GM23338 (cell line): ENCODE measurements around the gene HSPA9. TPM values are rescaled to one million over a fixed set of nuclear protein-coding genes. Genes with fewer than 3 reads are reported as not detected.

Experiments
- ATAC-seq: fragments of 200-7000 bp; cut with Tn5 transposase; 3 replicates; pipeline ENCODE4 v1.9.1; 2020
- DNase-seq: peaks from one replicate; pipeline ENCODE4 v3.0.0-alpha.2; 2015; ENCODE audit warnings: low spot score
- H2AFZ ChIP-seq: fragments of 200-600 bp; sonication (generic); 2 replicates; pipeline ENCODE4 v1.8.0; 2016; ENCODE audit warnings: antibody characterized with exemption, mild to moderate bottlenecking, moderate library complexity
- H3F3A ChIP-seq: fragments of 200-600 bp; sonication (generic); replicated peaks from 2 replicates; pipeline ENCODE4 v1.8.0; 2017; ENCODE audit warnings: antibody characterized with exemption, mixed run types, low read depth
- H3K27ac ChIP-seq: fragments of 200-600 bp; sonication (generic); 2 replicates; pipeline ENCODE4 v1.6.1; 2016; ENCODE audit warnings: low read depth
- H3K27me3 ChIP-seq: fragments of 200-600 bp; sonication (generic); 2 replicates; pipeline ENCODE4 v1.8.0; 2016; ENCODE audit warnings: mild to moderate bottlenecking, mixed run types, moderate library complexity; ENCODE audit not compliant: insufficient read depth
- H3K36me3 ChIP-seq: fragments of 200-600 bp; sonication (generic); 2 replicates; pipeline ENCODE4 v1.8.0; 2016; ENCODE audit warnings: mild to moderate bottlenecking; ENCODE audit not compliant: insufficient read depth
- H3K4me1 ChIP-seq: fragments of 200-600 bp; sonication (generic); 2 replicates; pipeline ENCODE4 v1.8.0; 2016; ENCODE audit warnings: mild to moderate bottlenecking, moderate library complexity; ENCODE audit not compliant: insufficient read depth
- H3K4me2 ChIP-seq: fragments of 200-600 bp; sonication (generic); 2 replicates; pipeline ENCODE4 v1.7.1; 2017; ENCODE audit warnings: mixed run types
- H3K4me3 ChIP-seq: fragments of 200-600 bp; sonication (generic); 2 replicates; pipeline ENCODE4 v1.6.1; 2016; ENCODE audit warnings: mixed run types
- H3K79me2 ChIP-seq: fragments of 200-600 bp; sonication (generic); replicated peaks from 2 replicates; pipeline ENCODE4 v1.8.0; 2017; ENCODE audit warnings: mild to moderate bottlenecking; ENCODE audit not compliant: insufficient read depth
- H3K9me2 ChIP-seq: fragments of 200-600 bp; sonication (generic); 2 replicates; pipeline ENCODE4 v1.8.0; 2017; ENCODE audit not compliant: insufficient read depth
- H4K20me1 ChIP-seq: fragments of 200-600 bp; sonication (generic); replicated peaks from 2 replicates; pipeline ENCODE4 v1.8.0; 2017; ENCODE audit warnings: mild to moderate bottlenecking; ENCODE audit not compliant: insufficient read depth
- H3K27ac Mint-ChIP-seq: 2 replicates; pipeline ENCODE4 v1.8.0; 2020; ENCODE audit warnings: inconsistent platforms, mild to moderate bottlenecking, moderate library complexity, mixed read lengths
- H3K27me3 Mint-ChIP-seq: 3 replicates; pipeline ENCODE4 v1.8.0; 2022; ENCODE audit warnings: low read depth, mild to moderate bottlenecking, moderate library complexity, mixed read lengths, inconsistent platforms; ENCODE audit not compliant: insufficient read depth, poor library complexity
- H3K36me3 Mint-ChIP-seq: 3 replicates; pipeline ENCODE4 v1.8.0; 2021; ENCODE audit warnings: low read depth, mild to moderate bottlenecking, inconsistent platforms, moderate library complexity, mixed read lengths
- H3K4me1 Mint-ChIP-seq: 3 replicates; pipeline ENCODE4 v1.8.0; 2020; ENCODE audit warnings: mild to moderate bottlenecking, inconsistent platforms, mixed read lengths
- H3K4me3 Mint-ChIP-seq: 3 replicates; pipeline ENCODE4 v1.8.0; 2021; ENCODE audit warnings: moderate library complexity, mild to moderate bottlenecking, inconsistent platforms, mixed read lengths
- H3K9me3 Mint-ChIP-seq: 3 replicates; pipeline ENCODE4 v1.8.0; 2020; ENCODE audit warnings: moderate library complexity, mild to moderate bottlenecking, inconsistent platforms, mixed read lengths
- CREB1 ChIP-seq: fragments of 250-450 bp; sonication (Bioruptor Pico); IDR thresholded peaks from 2 replicates; pipeline ENCODE4 v1.5.0; 2020; ENCODE audit warnings: low read depth, mild to moderate bottlenecking, moderate library complexity
- EZH2 ChIP-seq: fragments of 200-600 bp; sonication (generic); IDR thresholded peaks from one replicate; pipeline ENCODE4 v1.8.0; 2017; ENCODE audit warnings: antibody characterized with exemption, mild to moderate bottlenecking, low read depth; ENCODE audit not compliant: unreplicated experiment
- EZH2phosphoT487 ChIP-seq: fragments of 200-600 bp; sonication (generic); IDR thresholded peaks from one replicate; pipeline ENCODE4 v1.8.1; 2018; ENCODE audit warnings: antibody characterized with exemption; ENCODE audit not compliant: unreplicated experiment
- JUNB ChIP-seq: IDR thresholded peaks from one replicate; pipeline ENCODE4 v1.6.1; 2016; ENCODE audit warnings: antibody characterized with exemption; ENCODE audit not compliant: unreplicated experiment
- NANOG ChIP-seq: IDR thresholded peaks from 2 replicates; pipeline ENCODE4 v1.6.1; 2016; ENCODE audit warnings: antibody characterized with exemption, borderline replicate concordance
- POLR2AphosphoS5 ChIP-seq: IDR thresholded peaks from 2 replicates; pipeline ENCODE4 v1.6.1; 2016; ENCODE audit warnings: antibody characterized with exemption, low read depth
- STAT1 ChIP-seq: IDR thresholded peaks from one replicate; pipeline ENCODE4 v1.6.1; 2016; ENCODE audit warnings: antibody characterized with exemption; ENCODE audit not compliant: unreplicated experiment
- ZNF114 ChIP-seq: fragments of 250-450 bp; sonication (Bioruptor Pico); IDR thresholded peaks from 2 replicates; pipeline ENCODE4 v1.5.0; 2020; ENCODE audit warnings: mild to moderate bottlenecking, moderate library complexity
- ZNF331 ChIP-seq: fragments of 250-450 bp; sonication (Bioruptor Pico); IDR thresholded peaks from 2 replicates; pipeline ENCODE4 v1.5.0; 2020; ENCODE audit warnings: low read depth, mild to moderate bottlenecking, moderate library complexity
- polyA plus RNA-seq: library from polyadenylated mRNA; unstranded; fragments of >200 nt; fragmentation: Nextera tagmentation; extraction: Ambion mirVana; gene quantifications from 2 replicates; pipeline ENCODE4 v1.2.1, GENCODE V29; 2016
- total RNA-seq: library from RNA; depleted of rRNA; stranded (reverse); fragments of >200 nt; shearing (Covaris generic); gene quantifications from 2 replicates; pipeline ENCODE4 v1.2.3, GENCODE V29; 2014
- TF ChIP-seq, protein P1 (sequence below): IDR thresholded peaks from 2 replicates; pipeline ENCODE4 v1.6.1; 2016; ENCODE audit warnings: antibody characterized with exemption
- TF ChIP-seq, protein P2 (sequence below), 2 experiments: fragments of 200-600 bp in 1 of 2; sonication (generic) in 1 of 2; conservative IDR thresholded peaks; 2 replicates each; pipeline versions ENCODE4 v1.5.1 to v1.6.1; 2016 to 2017; ENCODE audit warnings: antibody characterized with exemption in 2 of 2, low read depth in 2 of 2, mild to moderate bottlenecking in 2 of 2, moderate library complexity in 1 of 2
- TF ChIP-seq, protein P3 (sequence below): IDR thresholded peaks from one replicate; pipeline ENCODE4 v1.6.1; 2018; ENCODE audit warnings: antibody characterized with exemption; ENCODE audit not compliant: unreplicated experiment
- TF ChIP-seq, protein P4 (sequence below): fragments of 250-450 bp; sonication (Bioruptor Pico); IDR thresholded peaks from 2 replicates; pipeline ENCODE4 v1.5.0; 2020; ENCODE audit warnings: mild to moderate bottlenecking, moderate library complexity

HSPA9 gene
- total and polyA plus RNA-seq, 2 experiments from 2014 or later, result 302 to 751 TPM

DNA sequence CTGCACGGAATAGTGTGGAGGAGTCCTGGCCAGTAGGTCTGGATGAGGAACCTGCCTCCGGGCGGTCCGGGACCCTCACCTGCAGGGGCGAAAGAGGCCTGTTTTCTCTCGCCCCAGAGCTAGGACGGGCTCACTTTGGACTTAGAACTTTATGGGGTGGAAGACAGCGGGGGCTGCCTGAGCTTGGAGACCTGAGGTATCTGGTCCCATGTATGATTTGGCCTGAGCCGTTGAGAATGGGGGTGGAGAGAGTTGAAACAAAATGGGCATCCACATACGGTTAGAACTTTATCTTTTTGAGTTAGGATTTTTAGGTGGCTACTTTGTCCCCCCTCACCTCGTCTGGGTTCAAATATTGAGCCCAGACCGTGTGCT, 31.5 kb downstream of the HSPA9 start:
- Histone ChIP-seq H3K4me2 (peak overlapping the region; percentile 87), H3K27ac (peak overlapping the region; percentile 97), H3F3A (no peaks in the 10 kb centered on the region), H3K9me2 (no peaks in the 10 kb centered on the region), H3K36me3 (peaks cover 13% of the 10 kb centered on the region; the same call in 1 of the 2 replicates), H3K27me3 (no peaks in the 10 kb centered on the region), H2AFZ (peak overlapping the region; percentile 54; the same call in 1 of the 2 replicates), H4K20me1 (peaks cover 53% of the 10 kb centered on the region), H3K4me3 (peak overlapping the region; percentile 82), H3K4me1 (peaks cover 29% of the 10 kb centered on the region), H3K79me2 (peaks cover 93% of the 10 kb centered on the region)
- Mint-ChIP-seq H3K4me1 (peaks cover 19% of the 10 kb centered on the region), H3K27me3 (peaks cover 5% of the 10 kb centered on the region), H3K27ac (peak overlapping the region; percentile 100), H3K4me3 (peak overlapping the region; percentile 99), H3K36me3 (peaks cover 37% of the 10 kb centered on the region), H3K9me3 (no peaks in the 10 kb centered on the region)
- ATAC-seq (peak; percentile 54), DNase-seq (no peak)
- no peak for TF ChIP-seq CREB1
- TF ChIP-seq, protein P1, sequence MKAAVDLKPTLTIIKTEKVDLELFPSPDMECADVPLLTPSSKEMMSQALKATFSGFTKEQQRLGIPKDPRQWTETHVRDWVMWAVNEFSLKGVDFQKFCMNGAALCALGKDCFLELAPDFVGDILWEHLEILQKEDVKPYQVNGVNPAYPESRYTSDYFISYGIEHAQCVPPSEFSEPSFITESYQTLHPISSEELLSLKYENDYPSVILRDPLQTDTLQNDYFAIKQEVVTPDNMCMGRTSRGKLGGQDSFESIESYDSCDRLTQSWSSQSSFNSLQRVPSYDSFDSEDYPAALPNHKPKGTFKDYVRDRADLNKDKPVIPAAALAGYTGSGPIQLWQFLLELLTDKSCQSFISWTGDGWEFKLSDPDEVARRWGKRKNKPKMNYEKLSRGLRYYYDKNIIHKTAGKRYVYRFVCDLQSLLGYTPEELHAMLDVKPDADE, result no peak
- TF ChIP-seq, protein P2, sequence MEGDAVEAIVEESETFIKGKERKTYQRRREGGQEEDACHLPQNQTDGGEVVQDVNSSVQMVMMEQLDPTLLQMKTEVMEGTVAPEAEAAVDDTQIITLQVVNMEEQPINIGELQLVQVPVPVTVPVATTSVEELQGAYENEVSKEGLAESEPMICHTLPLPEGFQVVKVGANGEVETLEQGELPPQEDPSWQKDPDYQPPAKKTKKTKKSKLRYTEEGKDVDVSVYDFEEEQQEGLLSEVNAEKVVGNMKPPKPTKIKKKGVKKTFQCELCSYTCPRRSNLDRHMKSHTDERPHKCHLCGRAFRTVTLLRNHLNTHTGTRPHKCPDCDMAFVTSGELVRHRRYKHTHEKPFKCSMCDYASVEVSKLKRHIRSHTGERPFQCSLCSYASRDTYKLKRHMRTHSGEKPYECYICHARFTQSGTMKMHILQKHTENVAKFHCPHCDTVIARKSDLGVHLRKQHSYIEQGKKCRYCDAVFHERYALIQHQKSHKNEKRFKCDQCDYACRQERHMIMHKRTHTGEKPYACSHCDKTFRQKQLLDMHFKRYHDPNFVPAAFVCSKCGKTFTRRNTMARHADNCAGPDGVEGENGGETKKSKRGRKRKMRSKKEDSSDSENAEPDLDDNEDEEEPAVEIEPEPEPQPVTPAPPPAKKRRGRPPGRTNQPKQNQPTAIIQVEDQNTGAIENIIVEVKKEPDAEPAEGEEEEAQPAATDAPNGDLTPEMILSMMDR (conservative IDR thresholded peaks at IDR 0.05; ENCODE audit: low read depth in 2 of 2), result no peak
- TF ChIP-seq STAT1, result no peak
- no peak for TF ChIP-seq JUNB
- TF ChIP-seq, protein P3, sequence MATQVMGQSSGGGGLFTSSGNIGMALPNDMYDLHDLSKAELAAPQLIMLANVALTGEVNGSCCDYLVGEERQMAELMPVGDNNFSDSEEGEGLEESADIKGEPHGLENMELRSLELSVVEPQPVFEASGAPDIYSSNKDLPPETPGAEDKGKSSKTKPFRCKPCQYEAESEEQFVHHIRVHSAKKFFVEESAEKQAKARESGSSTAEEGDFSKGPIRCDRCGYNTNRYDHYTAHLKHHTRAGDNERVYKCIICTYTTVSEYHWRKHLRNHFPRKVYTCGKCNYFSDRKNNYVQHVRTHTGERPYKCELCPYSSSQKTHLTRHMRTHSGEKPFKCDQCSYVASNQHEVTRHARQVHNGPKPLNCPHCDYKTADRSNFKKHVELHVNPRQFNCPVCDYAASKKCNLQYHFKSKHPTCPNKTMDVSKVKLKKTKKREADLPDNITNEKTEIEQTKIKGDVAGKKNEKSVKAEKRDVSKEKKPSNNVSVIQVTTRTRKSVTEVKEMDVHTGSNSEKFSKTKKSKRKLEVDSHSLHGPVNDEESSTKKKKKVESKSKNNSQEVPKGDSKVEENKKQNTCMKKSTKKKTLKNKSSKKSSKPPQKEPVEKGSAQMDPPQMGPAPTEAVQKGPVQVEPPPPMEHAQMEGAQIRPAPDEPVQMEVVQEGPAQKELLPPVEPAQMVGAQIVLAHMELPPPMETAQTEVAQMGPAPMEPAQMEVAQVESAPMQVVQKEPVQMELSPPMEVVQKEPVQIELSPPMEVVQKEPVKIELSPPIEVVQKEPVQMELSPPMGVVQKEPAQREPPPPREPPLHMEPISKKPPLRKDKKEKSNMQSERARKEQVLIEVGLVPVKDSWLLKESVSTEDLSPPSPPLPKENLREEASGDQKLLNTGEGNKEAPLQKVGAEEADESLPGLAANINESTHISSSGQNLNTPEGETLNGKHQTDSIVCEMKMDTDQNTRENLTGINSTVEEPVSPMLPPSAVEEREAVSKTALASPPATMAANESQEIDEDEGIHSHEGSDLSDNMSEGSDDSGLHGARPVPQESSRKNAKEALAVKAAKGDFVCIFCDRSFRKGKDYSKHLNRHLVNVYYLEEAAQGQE, result no peak
- no peak for TF ChIP-seq POLR2AphosphoS5
- TF ChIP-seq, protein P4, sequence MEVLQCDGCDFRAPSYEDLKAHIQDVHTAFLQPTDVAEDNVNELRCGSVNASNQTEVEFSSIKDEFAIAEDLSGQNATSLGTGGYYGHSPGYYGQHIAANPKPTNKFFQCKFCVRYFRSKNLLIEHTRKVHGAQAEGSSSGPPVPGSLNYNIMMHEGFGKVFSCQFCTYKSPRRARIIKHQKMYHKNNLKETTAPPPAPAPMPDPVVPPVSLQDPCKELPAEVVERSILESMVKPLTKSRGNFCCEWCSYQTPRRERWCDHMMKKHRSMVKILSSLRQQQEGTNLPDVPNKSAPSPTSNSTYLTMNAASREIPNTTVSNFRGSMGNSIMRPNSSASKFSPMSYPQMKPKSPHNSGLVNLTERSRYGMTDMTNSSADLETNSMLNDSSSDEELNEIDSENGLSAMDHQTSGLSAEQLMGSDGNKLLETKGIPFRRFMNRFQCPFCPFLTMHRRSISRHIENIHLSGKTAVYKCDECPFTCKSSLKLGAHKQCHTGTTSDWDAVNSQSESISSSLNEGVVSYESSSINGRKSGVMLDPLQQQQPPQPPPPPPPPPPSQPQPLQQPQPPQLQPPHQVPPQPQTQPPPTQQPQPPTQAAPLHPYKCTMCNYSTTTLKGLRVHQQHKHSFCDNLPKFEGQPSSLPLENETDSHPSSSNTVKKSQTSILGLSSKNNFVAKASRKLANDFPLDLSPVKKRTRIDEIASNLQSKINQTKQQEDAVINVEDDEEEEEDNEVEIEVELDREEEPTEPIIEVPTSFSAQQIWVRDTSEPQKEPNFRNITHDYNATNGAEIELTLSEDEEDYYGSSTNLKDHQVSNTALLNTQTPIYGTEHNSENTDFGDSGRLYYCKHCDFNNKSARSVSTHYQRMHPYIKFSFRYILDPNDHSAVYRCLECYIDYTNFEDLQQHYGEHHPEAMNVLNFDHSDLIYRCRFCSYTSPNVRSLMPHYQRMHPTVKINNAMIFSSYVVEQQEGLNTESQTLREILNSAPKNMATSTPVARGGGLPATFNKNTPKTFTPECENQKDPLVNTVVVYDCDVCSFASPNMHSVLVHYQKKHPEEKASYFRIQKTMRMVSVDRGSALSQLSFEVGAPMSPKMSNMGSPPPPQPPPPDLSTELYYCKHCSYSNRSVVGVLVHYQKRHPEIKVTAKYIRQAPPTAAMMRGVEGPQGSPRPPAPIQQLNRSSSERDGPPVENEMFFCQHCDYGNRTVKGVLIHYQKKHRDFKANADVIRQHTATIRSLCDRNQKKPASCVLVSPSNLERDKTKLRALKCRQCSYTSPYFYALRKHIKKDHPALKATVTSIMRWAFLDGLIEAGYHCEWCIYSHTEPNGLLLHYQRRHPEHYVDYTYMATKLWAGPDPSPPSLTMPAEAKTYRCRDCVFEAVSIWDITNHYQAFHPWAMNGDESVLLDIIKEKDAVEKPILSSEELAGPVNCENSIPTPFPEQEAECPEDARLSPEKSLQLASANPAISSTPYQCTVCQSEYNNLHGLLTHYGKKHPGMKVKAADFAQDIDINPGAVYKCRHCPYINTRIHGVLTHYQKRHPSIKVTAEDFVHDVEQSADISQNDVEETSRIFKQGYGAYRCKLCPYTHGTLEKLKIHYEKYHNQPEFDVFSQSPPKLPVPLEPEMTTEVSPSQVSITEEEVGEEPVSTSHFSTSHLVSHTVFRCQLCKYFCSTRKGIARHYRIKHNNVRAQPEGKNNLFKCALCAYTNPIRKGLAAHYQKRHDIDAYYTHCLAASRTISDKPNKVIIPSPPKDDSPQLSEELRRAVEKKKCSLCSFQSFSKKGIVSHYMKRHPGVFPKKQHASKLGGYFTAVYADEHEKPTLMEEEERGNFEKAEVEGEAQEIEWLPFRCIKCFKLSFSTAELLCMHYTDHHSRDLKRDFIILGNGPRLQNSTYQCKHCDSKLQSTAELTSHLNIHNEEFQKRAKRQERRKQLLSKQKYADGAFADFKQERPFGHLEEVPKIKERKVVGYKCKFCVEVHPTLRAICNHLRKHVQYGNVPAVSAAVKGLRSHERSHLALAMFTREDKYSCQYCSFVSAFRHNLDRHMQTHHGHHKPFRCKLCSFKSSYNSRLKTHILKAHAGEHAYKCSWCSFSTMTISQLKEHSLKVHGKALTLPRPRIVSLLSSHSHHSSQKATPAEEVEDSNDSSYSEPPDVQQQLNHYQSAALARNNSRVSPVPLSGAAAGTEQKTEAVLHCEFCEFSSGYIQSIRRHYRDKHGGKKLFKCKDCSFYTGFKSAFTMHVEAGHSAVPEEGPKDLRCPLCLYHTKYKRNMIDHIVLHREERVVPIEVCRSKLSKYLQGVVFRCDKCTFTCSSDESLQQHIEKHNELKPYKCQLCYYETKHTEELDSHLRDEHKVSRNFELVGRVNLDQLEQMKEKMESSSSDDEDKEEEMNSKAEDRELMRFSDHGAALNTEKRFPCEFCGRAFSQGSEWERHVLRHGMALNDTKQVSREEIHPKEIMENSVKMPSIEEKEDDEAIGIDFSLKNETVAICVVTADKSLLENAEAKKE (CRISPR knock-in tag), result no peak
- no peak for TF ChIP-seq ZNF331 (CRISPR knock-in tag)
- no peak for TF ChIP-seq NANOG
- no peak for TF ChIP-seq ZNF114 (CRISPR knock-in tag)
- no peak for TF ChIP-seq EZH2phosphoT487
- no peak for TF ChIP-seq EZH2
